Heart left ventricle (tissue), 13 donors: Measurements from ENCODE around the gene SRGAP3.

ENCODE experiments used
- CTCF ChIP-seq, 12 donors: fragments of 200-600 bp; sonication (generic) in 4 of 12; IDR thresholded peaks; one replicate each; pipeline versions ENCODE4 v1.5.0 to v1.8.0; 2018 to 2022; ENCODE audit warnings: antibody characterized with exemption in 12 of 12, mild to moderate bottlenecking in 5 of 12
- POLR2A ChIP-seq, 2 donors: fragments of 450-650 bp; IDR thresholded peaks; one replicate each; pipeline ENCODE4 v1.6.1; 2017; ENCODE audit warnings: antibody characterized with exemption in 2 of 2, mild to moderate bottlenecking in 2 of 2, moderate library complexity in 2 of 2
- donor health status: ischemic (EF 13 %, LVEDD 7.1; RV severe dilation, severe dysfunction).
- donor health status: DM: no; HTN: yes; CAD: no.
- donor health status: DM: no; HTN: no; CAD: no.
- donor health status: ischemic (EF 25% LVEDD 6.9; RV normal size, moderate dysfunction).
- donor health status: ischemic (EF 25% LVEDD 5.7; RV mildly dilated, moderate dysfunction).
- donor health status: ischemic (EF 35%, LVEDD 5.7; RV mildly dilated, moderate dysfunction).
- donor health status: nonischemic (EF 11% LVEDD 7.7; RV severe dilation, severe dysfunction).
- donor health status: DM: yes; HTN: yes; CAD: no.
- donor health status: PGD.
- donor health status: ischemic (EF 29% LVEDD 5.4; RV normal size, mild dysfunction).
- donor health status: nonischemic (EF 23%, LVEDD 6.1; RV moderate dilation, normal function).

DNA sequence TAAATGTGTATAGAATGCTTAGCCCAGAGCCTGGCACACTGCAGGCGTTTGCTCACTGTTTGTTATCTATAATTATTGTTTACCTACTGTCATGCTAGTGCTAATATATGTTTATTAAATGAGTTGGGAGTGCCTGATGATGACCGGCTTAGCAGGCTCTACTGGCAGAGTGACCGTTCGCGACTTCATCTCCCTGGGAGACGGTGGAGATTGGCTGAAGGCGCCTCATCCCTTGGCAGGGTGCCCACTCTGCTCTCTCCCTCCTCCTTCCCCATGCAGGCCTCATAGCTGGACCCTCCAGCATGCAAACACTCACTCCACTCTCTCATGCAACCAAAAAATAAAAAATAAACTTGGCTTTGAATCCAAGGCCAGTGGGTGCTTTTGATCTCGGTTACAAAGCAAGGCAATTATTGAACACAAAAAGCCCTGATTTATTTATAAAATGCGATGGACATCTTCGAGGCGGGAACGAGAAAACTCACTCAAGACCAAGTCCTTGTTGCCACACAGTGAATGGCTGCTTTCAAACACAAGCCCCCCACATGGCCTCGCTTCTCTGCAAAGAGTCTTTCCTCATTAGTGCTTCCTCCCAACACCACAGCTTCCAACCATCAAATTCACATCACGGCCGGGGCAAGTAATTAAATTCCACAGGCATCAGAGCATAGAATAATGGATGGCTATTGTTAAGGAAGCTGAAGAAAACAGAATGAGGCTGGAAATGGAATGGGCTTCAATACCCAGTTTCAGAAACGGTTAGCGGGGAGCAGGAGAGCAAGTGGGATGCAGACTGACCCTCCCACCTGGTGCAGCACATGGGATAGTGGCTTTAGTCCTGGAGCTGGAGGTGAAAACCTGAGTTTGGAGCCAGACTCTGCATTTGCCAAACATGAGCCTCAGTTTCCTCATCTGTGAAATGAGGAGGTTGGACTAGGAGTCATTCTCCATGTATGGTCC is 150.4 kb downstream of the SRGAP3 start:
- TF ChIP-seq CTCF (IDR thresholded peaks at IDR 0.05) (no peak), POLR2A (IDR thresholded peaks at IDR 0.05) (no peak)
